ENCODE results near the gene TOMM6.

The TOMM6 gene

GRCh38 chr6:41787219-41787917 lies at the start of gene TOMM6:
Gene TOMM6, plus strand, starts transcription at chr6:41787694. Its CDS starts 4 bp downstream, at chr6:41787698.
- DNase-seq: peak; percentile 97

- DNase-seq: no peak
These were observed 48.5 kb upstream of the TOMM6 start for GRCh38 chr6:41739041-41739440.

DNA sequence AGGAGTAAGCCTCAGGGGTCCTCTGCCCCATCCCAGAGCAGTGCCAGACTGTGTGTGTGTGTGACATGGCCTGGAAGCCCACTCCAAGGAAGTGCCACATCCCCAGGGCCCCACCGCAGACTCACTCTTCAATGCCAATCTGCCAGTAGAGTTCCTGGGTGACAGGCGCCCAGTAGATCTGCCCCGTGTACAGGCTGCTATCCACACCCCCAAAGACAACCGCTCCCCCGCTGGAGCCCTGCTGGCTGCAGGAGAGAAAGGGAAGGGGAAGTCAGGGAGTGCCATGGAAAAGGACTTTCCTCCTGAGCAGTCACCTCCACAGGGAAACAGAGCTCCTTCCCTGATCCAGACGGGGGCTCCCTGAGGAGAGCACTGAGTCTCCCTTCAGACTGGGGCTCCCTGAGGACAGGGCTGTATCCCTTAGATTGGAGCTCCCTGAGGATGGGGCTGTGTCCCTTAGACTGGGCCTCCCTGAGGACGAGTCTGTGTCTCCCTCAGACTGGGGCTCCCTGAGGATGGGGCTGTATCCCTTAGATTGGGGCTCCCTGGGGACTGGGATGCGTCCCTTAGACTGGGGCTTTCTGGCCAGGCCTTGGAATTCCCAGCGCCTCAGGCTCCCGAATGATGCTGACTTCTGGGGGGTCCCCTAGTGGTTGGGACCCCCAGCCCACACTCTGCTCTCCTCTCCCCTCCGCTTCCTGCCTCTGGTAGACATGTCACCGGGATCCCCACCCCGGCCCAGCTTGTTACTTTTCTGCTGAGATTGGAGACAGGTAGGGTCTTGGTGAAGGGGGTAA lies 46.9 kb upstream of the TOMM6 start:
- no peak for DNase-seq

GRCh38 chr6:41741625-41742490 lies 45.6 kb upstream of the TOMM6 start:
- no peak for DNase-seq

DNA sequence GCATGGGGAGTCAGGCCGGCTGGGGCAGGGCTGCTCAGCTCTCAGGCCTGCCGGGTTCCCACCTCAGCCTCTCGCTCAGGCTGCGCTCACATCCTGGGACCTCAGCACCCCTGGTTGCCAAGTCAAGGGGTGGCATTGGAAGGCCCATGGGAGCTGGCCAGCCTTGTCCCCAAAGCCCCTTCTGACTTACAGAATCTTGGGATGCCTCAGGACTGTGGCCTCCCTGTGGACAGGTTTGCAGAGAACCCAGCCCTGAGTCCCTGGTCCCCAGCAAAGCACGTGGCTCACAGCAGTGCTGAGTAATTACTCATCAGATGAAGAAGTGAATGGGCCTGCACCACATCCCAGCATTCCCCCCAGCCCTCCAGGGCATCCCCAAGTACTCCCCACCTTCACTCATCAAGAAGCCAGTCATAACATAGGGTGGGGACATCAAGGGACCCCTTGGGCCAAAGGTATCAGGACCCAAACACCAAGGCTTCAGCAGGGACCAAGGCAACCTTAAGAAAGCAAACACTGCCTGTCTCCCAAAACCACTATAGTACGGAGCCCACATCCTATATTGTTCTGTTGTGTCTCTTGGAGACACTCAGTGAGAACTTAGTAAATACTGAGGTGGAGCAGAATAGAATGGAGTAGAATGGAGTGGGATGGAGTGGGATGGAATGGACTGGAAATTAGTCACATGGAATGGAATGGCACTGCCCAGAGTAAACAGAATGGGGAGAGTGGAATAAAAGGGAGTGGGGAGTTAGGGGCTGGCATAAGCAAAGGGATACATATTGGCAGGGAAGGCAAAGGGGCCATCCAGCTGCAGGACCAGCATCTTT lies 43.9 kb upstream of the TOMM6 start:
- DNase-seq: no peak

- DNase-seq: no peak
These were observed 43.2 kb upstream of the TOMM6 start for GRCh38 chr6:41744236-41744787.

DNA sequence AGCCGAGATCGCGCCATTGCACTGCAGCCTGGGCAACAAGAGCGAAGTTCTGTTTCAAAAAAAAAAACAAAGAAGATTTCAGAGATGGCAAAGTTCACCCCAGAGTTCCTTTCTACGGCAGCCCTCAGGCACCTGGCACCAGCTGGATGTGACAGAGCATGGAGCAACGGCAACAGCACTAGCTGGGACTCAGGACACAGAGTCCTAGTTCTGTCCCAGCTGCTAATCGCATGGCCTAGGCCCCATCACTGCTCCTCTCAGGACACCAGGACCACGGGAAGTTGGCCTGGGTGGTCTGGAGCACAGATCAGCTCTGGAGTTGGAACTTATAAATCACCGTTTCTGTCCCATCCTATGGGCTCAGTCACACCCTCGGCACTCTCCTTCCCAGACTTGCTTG lies 41.4 kb upstream of the TOMM6 start:
- no peak for DNase-seq

GRCh38 chr6:41747256-41748101 lies 40.0 kb upstream of the TOMM6 start, which contains the start of gene PGC:
Gene PGC, minus strand, starts transcription at chr6:41747397. Its CDS starts 63 bp downstream, at chr6:41747334.
- no peak for DNase-seq

- no peak for DNase-seq
These were observed 39.4 kb upstream of the TOMM6 start for GRCh38 chr6:41748102-41748477.

GRCh38 chr6:41748542-41748941 lies 39.0 kb upstream of the TOMM6 start:
- no peak for DNase-seq

DNA sequence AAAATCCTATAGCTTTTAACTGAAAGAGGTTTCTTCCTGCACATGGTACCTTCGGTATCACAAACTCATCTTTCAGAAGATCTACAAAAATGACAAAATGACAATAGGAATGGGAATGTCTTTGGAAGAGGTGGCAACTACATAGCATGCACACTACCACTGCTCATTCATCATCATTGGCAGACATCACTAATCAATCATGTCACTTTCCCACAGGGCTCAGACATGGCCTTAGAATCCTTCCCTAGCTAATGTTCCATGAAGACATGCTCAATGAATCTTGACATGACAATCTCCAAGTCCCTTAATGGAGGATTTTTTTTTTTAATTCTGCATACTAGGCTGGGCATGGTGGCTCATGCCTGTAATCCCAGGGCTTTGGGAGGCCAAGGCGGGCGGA lies 37.1 kb upstream of the TOMM6 start:
- DNase-seq: no peak

GRCh38 chr6:41755895-41756294 lies 31.6 kb upstream of the TOMM6 start:
- DNase-seq: no peak

GRCh38 chr6:41756354-41756753 lies 31.1 kb upstream of the TOMM6 start:
- DNase-seq: no peak

GRCh38 chr6:41757271-41757670 lies 30.2 kb upstream of the TOMM6 start:
- no peak for DNase-seq

DNA sequence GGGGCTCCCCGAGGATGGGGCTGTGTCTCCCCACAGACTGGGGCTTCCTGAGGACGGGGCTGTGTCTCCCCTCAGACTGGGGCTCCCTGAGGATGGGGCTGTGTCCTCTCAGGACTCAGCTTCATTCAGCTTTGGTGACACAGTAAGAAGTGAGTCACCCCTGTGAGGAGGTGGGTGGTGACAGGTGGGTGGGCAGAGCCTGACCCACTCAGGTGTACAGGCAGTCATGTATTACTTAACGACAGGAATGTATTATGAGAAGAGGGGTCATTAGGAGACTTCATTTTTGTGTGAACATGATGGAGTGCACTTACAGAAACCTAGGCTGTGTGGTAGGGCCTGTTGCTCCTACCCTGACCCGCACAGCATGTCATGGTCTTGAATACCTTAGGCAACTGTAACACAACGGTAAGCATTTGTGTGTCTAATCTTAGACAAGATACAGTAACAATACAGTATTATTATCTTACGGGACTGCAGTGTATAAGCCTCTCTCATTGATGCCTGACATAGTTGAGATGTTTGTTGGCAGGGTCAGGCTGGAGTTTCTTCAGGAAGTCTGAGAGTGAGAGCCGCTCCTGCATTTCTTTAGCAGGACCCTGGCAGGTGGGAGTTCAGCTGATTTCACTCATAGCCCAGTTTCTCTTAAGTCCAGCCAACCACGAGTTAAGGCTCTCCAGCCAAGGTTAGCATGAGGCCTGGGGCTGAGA lies 29.4 kb upstream of the TOMM6 start:
- DNase-seq: no peak

- no peak for DNase-seq
These were observed 28.9 kb upstream of the TOMM6 start for GRCh38 chr6:41758641-41759035.

DNA sequence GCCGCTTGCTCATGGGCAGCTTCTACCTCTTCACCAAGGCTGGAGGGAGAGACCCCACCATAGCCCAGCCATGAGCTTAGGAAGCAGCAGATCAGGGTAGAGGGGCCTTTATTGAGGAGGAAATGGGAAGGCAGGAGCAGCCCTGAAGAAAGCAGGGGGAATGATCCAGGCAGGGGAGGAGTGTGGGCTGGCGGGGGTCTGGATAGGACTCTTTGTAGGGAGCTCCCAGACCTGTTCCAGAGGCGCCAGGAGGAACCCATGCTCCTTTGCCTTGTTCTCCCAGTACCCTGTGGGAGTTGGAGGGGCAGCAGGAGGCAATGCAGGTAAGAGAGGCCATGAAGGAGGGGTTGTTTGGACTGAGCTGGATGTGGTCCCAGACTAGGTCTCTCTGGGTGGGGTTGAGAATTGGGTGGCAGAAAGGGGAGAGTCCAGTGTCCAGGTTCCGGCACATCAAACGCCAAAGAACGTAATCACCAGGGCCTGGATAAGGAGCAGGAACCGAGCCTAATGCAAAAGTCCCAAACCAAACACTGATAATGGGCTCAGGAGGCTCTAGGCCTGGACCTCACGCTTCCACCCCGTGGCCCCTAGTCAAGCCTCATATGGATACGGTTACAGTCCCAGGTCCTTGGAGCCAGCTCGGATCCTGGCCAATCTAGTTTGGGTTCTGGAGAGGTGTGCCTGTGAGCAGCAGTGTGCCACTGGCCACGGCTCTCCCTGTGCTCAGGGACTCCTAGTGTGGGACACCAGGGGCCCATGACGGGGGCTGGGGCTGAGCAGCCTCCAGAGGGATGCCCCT lies 28.2 kb upstream of the TOMM6 start:
- no peak for DNase-seq

GRCh38 chr6:41759905-41760579 lies 27.5 kb upstream of the TOMM6 start:
- no peak for DNase-seq

DNA sequence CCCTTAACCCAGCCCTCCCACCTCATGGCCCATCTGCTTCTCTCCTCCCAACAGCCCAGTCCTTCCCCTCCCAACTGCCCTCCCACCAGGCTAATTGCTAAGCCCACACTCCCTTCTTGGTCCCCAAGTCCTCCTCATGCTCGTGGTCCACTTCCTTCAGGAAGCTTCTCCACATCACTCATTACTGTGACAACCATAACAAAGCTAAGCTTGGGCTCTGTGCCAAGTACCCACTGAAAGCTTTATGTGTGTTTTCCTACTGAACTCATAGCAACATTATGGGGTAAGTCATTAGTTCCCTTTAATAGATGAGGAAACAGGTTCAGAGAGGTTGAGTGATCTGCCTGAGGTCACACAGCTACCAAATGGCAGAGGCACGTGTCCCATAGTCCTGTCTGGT lies 24.0 kb upstream of the TOMM6 start:
- DNase-seq: peak; percentile 37
